Medulla oblongata (tissue), 1 donor: ENCODE data around the gene TSPAN17.

Experiments used
- DNase-seq: peaks from one replicate; pipeline ENCODE4 v3.0.0-alpha.2; 2015; ENCODE audit errors: extremely low spot score

The TSPAN17 gene

DNA sequence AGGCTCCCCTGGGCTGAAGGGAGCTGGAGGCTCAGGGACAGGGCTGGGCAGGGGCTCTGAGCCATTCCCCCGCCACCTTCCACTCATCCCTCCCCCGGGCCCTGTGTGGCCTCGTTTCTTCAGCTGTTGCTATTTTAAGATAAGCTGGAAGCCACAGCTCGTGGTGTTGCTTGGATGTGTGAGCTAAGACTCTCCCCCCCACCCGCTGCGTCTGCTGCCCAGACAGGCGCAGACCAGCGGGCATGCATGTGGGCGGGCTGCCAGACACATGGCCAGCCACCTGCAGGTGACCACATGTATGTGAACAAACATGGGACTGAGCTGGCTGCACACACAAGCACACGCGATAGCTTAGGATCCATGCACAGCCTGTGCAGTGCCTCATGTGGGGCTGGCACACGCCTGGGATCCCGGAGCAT is 25.6 kb upstream of the TSPAN17 start:
- DNase-seq = no peak

DNA sequence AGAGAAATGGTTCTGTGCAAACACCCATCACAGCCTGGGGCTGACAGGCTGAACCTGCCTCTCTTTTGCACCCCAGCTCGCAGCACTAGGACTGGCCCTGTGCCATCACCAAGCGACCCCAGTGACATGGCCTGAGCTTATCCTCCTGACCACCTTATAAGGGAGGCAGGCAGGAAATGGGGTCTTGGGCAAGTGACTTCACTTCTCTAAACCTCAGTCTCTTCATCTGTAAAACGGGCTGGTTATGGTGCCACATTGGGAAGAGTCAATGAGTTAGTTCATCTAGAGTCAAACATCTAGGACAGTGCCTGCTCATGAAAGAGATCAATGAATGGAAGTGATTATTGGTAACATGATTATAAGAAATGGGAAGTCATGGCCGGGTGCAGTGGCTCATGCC is 23.1 kb upstream of the TSPAN17 start:
- no peak for DNase-seq

DNA sequence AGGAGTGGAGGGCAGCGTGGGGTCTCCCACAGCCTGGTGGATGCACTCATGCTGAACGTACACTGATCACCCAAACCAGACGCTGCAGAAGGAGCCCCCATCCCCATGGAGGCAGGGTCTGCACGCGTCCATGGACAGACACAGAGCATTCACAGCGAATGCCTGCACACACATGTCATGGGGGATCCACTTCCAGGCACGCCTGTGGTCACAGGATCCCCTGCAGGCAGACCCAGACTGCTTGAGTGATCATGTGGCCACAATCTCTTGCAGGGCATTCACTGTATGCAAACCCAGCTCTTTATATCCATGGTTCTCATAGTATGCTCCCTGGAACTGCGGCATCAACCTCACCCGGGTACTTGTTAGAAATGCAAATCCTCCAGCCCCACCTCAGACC is 22.3 kb upstream of the TSPAN17 start:
- no peak for DNase-seq

DNA sequence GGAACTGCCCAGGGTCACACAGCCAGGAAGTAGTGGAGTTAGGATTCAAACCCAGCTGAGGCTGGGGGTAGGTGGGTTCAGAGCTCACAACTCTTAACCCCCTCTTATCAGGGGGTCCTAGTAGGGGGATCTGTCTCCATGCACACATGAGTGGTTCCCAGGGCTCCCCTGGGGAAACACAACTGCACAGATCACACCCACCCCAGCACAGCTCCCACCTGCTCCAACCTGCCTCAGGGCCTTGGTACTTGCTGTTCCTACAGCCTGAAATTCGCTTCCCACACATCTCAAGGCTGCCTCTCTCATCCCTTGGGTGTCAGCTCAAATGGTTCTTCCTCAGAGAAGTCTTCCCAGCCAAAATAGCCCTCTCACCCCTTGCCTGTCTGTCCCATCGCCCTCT is 21.8 kb upstream of the TSPAN17 start:
- DNase-seq = no peak

DNA sequence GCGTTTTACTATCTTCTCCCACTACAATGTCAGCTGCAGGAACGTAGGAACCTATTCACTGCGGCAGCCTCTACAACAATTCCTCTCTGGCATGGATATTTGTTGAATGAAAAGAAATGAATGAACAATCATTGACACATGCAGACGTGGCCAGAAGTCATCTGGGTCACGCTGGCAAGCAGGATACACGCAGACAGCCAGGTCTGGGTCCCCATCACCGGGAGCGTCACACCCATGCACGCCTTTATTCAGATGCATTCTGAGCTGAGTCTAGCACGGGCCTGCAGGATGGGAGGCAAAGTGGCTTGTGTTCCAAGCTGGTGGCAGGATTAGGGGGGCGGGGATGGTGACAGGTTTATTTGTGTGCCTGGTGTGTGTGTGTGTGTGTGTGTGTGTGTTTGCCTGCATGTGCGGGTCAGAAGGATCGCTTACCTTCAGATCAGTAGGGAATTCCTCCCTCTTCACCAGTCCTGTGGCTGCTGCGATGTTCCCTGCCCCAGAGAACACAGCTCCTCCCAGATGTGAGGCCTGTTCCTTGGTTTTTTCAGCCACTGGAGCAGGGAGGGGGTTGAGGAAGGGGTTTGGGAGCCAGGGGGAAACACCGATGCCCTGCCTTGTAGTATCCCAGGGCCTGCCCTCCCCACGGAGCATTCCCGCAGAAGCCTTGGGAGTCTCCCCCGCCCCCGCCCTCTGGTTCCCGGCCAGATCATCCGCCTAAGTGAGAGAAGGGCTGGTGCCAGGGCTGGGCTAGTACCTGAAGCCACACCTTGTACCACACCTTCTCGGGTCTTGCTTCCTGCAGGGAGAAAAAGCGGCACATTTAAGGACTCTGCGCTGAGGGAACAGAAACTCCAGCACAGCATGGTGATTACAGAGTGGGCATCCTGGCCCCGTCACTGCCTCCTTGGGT is 21.1 kb upstream of the TSPAN17 start:
- no peak for DNase-seq

DNA sequence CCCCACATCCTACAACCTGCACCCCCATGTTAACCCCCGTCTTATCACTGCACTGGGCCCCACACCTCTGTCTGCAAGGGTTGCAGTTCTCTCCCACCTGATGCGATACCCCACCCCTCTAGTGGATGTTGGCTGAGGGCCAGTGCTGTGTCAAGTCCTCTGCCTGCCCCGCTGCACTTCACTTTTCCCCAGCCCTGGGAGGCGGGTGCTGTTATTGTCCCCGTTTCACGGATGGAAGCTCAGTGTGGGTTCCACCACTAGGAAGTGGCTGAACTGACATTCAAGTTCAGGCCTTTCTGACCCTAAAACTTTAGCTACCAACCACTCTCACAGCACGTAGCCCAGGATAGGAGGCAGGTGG is 20.4 kb upstream of the TSPAN17 start:
- no peak for DNase-seq

DNA sequence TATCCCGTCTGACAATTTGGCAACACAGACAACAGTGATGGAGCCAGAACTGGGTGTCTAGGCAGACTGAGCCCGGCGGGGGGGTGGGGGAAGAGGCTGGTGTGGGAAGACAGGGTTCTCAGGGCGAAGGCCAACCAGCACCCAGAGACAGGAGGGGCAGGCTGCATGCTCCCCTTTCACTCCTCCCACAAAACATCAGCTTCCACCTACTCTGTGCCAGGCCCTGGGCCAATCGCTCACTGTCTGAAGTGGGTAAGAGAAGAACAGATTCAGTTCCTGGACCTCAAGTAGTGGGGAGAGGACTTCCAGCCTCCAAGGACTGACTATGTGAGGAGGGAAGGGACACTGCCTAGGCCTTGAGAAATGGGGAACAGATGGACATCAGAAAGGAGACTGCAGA is 19.7 kb upstream of the TSPAN17 start:
- no peak for DNase-seq

DNA sequence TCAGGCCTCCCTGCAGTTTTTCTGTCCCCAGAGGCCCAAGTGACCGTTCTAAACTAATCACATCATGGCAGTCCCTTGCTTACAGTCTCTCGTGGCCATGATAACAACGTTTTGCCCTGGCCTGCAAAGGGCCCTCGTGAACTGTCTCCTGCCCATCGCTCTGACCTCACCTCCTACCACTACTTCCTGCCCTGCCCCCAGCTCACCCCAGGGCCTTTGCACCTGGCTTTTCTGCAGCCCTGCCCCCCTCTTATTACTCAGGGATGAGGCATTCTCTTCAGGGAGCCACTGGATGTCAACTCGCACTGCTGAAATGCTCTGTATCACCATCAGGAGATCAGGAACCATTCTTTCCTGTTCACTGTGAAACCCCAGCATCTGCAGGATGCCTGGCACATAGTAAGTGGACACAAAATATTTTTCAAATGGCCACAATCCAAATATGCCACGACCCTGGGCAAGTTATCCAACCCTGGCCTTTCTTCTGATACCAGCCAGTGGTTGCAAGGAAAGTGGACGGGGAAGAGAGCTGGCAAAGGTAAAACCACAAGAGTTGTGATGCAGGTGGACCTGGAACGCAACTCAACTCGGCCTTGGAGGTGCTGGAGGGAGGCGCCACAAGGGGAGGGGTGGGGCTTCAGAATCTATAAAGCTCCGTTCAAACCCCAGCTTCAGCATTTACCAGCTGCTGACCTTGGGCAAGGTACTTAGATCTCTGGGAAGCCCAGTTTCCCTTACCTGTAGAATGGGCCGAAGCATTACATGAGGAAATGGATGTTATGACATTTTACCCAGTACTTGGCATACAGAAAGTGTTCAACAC is 18.7 kb upstream of the TSPAN17 start:
- no peak for DNase-seq

DNA sequence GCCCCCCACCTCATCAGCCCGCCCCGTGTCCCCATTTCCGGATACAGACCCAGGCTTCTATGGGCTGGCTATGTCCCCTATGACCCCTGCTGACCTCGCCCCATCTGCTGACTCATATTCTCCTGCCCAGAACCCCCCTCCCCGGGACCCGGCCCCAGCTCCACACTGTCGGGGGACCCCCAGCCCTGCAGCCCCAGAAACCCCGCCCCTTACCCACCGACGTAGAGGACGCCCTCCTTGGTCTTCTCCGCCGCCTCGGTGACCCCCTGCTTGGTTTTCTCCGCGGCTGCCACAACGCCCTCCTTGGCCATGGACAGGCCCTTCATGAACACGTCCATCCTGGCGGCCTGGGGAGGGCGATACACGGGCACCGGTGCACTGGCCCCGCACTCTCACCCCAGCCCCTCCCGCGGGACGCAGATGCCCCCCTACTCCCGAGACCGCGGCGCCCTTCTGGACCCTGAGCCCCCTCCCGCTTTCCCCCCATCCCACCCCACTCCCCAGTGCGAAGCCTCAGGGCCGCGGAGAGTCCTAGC is 17.9 kb upstream of the TSPAN17 start:
- DNase-seq = no peak

DNA sequence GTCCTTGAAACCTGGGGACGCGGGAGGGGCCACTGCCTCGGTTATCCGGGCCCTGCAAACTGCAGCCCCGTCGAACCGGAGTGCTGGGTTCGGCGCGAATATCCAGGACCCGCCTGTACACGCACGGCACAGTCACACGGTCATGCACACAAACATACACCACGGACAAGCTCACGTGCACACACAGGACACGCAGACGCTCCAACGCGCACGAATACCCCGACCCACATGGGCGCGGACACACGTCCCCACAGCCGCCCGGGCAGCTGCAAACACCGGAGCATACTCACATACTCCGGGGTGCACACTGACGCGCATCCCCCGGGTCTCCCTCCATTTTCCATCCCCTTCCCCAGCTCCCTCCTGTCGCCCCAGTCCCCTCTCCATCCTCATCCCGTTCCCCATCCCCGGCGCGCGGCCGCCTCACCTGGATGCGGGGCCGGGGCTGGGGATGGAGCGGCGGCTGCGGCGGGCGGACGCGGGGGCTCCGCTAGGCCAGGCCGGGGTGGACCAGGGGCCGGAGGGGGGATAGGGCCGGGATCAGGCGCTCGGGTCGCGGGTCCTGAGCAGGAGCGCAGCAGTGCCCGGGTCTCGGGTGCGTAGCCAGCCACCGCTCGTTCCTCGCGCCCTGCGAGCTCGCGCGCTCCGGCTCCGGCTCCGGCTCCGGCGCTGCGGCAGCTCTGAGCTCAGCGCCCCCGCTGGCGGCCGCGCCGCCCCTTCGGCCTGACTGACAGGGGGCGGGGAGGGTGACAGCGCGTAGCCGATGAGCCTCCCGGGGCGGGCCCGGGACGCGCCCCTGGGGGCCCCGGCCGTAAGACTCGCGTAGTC is 17.2 kb upstream of the TSPAN17 start, which contains the start of the genes EIF4E1B and SNCB:
EIF4E1B (plus strand) TSS at position 823 of the 828 bp plus-strand sequence. CDS start 12,113 bp downstream, outside the sequence.
SNCB (minus strand) TSS at position 682 of the 828 bp plus-strand sequence. CDS start 880 bp downstream, outside the sequence.
- no peak for DNase-seq

DNA sequence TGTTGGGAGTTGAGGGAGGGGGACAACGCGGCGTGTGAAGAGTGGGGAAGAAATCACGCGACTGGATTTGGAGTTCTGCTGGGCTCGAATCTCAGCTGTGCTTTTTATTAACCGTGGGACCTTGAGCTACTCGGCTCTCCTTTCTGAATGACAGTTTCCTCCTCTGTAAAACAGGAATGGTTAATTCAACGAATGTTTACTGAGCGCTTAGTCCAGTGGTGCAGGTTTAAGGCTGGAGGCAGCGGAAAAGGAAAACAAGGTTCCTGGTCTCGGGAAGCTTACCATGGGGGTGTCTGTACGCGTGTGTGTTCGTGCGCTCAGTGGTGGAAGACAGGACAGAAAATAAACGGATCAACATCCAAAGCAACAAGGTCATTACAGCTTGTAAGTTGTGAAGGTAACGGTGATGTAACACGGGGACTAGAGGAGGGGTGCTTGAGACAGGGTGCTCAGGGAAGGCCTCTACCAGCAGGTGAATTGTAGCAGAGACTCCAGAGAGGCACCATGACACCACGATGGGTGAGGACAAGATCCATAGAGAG is 16.5 kb upstream of the TSPAN17 start:
- DNase-seq = no peak

DNA sequence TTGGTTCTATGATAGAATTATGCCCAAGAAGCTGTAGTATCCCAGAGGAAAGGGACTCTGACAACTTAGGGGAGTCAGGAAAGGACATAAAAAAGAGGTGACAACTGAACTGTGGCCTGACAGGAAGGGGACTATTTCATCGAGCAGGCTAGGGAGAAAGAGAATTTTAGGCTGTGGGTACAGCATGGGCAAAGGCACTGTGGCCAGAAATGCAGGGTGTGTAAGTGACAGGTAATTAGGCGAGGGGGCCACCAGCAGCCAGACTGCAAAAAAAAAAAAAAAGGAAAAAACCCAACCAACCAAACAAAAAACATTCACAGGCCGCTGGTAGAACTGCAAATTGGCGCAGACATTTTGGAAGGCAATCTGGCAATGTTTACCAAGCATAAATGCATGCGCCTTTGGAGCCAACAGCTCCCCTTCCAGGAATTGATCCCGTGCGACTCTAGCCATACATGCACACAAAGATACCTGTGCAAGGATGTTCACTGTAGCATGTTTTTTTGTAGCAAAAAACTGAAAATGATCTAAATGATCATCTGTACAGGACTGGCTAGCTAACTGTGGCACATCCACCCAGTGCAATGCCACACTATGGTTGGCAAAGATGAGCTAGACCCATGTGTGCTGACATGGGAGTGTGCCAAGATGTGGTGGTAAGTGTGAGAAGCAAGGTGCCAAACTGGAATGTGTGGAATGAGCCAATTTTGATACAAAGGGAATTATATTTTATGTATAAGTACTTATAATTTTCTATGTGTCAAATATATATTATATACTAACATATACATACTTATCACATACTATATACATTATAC is 15.7 kb upstream of the TSPAN17 start:
- DNase-seq = no peak

DNA sequence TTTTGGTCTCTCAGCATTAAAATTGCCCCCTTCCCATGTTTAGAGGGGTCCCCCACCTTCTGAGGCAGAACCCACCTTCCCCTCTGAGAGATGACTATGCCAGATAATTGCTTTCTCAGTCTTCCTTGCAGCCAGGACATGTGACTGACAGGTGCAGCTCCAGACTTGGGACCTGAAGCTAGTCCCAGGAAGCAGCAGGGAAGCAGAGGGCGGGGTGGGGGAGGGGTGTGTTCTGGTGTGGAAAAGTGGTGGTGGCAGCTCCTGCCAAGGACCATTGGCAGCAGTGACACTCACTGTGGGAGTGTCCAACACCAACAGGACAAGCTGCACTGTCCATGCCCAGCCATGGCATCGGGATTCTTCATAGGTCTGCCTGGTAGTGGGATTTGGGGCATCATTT is 14.5 kb upstream of the TSPAN17 start:
- DNase-seq = no peak

DNA sequence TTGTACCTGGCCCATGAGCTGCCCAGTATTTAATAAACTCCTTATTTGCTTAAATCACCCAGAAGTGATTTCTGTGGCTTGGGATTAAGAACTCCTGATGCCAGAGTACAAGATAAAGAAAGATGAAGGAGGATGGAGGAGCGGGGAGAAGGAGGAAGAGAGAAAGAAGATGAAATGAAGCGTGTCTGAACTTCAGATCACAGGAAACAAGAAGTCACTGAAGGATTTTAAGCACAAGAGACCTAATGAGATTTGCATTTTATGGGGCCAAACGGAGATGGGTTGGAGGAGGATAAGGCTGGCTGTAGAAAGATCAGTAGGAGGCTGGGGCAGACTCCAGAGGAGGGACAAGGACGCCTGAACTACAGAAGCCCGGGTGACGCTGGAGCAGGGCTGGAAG is 13.7 kb upstream of the TSPAN17 start:
- DNase-seq = no peak

DNA sequence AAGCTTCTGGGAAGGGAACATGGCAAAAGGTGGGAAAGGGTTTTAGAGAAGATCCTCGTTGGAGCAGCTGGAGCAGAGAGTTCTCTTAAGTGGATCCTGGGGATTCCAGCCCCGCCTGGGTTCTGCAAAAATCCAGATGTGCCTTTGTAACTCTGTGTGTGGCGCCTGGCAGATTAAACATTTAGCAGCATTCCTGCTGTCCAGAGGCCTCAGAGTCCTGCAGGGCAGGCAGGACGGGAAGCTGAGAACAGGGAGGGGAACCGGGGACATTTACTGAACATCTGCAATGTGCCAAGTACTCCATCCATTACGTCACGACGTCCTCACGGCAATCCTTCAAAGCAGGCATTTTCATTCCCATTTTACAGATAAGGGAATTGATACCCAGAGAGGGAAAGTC is 10.9 kb upstream of the TSPAN17 start:
- DNase-seq = no peak

DNA sequence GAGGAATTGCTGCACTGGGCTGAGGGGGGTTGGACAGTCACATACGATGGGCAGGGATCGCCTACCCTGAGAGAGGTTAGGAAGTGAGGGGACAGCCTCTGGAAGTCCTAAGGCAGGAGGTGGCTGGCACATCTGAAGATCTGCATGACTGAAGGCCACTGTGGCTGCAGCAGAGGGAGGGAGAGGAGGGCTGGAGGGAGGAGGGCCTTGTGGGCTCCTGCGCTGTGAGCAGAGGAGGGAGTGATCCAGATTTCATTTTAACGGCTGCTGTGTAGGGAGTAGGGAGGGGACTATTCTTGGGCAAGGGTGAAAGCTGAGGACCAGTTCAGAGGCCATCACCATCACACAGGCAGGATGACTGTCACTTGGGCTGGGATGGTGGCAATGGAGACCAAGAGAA is 9.7 kb upstream of the TSPAN17 start:
- no peak for DNase-seq

DNA sequence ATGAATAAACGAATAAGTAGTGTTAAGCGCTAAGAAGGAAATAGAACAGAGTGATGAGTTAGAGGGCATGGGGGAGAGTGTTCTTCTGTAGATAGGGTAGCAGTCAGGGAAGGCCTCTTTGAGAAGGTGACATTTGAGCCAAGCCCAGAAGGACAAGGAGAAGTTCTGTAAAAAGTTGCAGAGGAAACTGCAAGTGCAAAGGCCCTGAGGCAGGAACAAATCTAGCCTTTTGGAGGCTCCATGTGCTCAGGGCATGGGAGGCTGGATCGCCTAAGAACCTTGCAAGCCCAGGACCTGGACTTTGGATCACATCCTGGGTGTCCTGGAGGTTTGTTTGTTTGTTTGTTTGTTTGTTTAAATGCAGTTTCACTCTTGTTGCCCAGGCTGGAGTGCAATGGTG is 8.8 kb upstream of the TSPAN17 start:
- no peak for DNase-seq

DNA sequence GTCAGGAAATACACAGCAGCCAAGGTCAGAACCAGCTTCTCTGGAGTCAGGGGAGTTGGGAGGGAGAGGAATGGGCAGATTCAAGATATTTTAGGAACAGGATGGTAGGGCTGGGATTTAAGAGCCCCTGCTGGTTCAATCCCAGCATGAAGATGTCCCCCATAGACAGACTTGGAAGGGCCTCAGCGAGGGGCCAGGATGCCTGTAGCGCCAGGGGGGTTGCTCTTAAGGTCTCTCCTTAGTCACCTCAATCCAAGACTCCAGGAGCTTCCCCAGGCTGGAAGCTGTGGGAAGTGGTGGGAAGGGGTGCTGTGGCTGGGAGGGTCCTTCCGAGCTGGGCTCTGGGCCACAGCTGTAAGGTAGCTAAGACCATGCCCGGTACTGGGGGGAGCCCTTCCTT is 8.1 kb upstream of the TSPAN17 start:
- DNase-seq = no peak

DNA sequence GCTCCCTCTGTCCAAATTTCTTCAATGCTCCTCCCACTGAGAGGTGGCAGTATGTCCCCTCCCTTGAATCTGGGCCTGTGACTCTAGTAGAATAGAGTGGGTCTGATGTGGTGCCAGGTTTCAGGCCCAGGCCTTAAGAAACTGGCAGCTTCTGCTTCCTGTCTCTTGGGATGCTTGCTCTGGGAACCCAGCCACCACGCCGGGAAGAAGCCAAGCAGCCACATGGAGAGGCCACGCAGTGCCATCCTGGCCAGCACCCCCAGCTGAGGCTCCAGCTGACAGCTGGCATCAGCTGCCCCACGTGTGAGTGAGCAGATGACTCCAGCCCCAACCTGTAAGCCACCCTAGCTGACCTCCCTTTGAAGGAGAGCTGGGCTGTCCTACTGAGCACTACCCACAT is 7.3 kb upstream of the TSPAN17 start:
- peak; percentile 85 for DNase-seq

DNA sequence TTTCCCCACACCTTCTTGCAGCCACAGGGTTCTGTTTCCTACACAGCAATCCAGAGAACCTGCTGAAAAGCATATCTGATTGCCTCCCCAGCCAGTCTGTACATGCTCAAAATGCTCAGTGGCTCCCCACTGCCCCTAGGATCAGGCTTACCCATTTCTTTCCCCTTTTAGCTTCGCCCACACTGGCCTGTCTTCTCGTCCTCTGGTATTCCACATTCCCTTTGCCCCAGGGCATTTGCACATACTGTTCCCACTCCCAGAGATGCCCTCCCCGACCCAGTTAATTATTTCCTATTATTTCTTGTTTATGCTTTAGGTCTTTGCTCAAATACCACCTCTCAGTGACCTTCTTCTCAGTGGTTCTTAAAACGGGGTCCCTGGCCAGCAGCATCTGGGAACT is 6.7 kb upstream of the TSPAN17 start:
- no peak for DNase-seq
